K562 (cell line): ENCODE measurements around the gene RALGAPA2. TPM values are rescaled to one million over a fixed set of nuclear protein-coding genes. Genes with fewer than 3 reads are reported as not detected.

Experiments used
- ATAC-seq: fragments of 200-7000 bp; cut with Tn5 transposase; 3 replicates; pipeline ENCODE4 v1.9.1; 2020; ENCODE audit warnings: moderate library complexity
- BruUV-seq: library from RNA; stranded (reverse); fragments of 400-500 nt; replicated peaks from 2 replicates; lab custom pipeline; 2021; lab: Mats Ljungman, UMichigan
- CTCF ChIA-PET: fragments of 300-600 bp; formaldehyde crosslinking; extraction: SDS; loops from one replicate; lab custom pipeline; 2021; ENCODE audit warnings: low intra/inter-chr PET ratio; lab: Yijun Ruan, JAX
- POLR2A ChIA-PET: fragments of 300-600, 350-650 bp; sonication (Branson Sonifier 250); formaldehyde crosslinking; extraction: SDS; loops from one replicate; lab custom pipeline; 2021; ENCODE audit warnings: antibody characterized with exemption, inconsistent platforms; lab: Yijun Ruan, JAX
- DNase-seq, 4 experiments: peaks; one replicate each; pipeline versions ENCODE4 v3.0.0 to v3.0.0-alpha.2; 2011 to 2018; ENCODE audit warnings: low spot score in 3 of 4, mixed read lengths in 3 of 4; ENCODE audit errors: extremely low read depth in 1 of 4
- FAIRE-seq: peaks from 2 replicates; lab custom pipeline; 2011; peaks lifted over from hg19 to GRCh38; lab: Jason Lieb, UNC
- H2AFZ ChIP-seq: 2 replicates; pipeline ENCODE4 v1.6.0; 2011; ENCODE audit warnings: low read depth, low read length, control low read depth, inconsistent platforms
- H3K27ac ChIP-seq: fragments of 200-600 bp; 3 replicates; pipeline ENCODE4 v1.8.0; 2011; ENCODE audit warnings: low read depth, mild to moderate bottlenecking, control low read depth, inconsistent platforms, low read length, moderate library complexity, mixed read lengths; ENCODE audit errors: extremely low read depth
- H3K27me3 ChIP-seq, 2 experiments: fragments of 300-600 bp in 1 of 2; 2 replicates in 1 of 2; 3 replicates in 1 of 2; pipeline versions ENCODE4 v1.6.0 to v1.8.0; 2011; ENCODE audit warnings: inconsistent platforms in 2 of 2, low read length in 2 of 2, mild to moderate bottlenecking in 1 of 2, mixed read lengths in 1 of 2, moderate library complexity in 1 of 2; ENCODE audit not compliant: control insufficient read depth in 2 of 2, insufficient read depth in 2 of 2
- H3K36me3 ChIP-seq: fragments of 300-600 bp; 3 replicates; pipeline ENCODE4 v1.8.0; 2011; ENCODE audit warnings: mild to moderate bottlenecking, low read length, inconsistent platforms; ENCODE audit not compliant: control insufficient read depth, insufficient read depth
- H3K4me1 ChIP-seq, 2 experiments: fragments of 200-600 bp in 1 of 2; replicated peaks in 1 of 2; 2 replicates in 1 of 2; 3 replicates in 1 of 2; pipeline versions ENCODE4 v1.5.1 to v1.8.0; 2011; ENCODE audit warnings: inconsistent platforms in 2 of 2, low read length in 2 of 2, mild to moderate bottlenecking in 1 of 2, mixed read lengths in 1 of 2, moderate library complexity in 1 of 2; ENCODE audit not compliant: control insufficient read depth in 2 of 2, insufficient read depth in 2 of 2
- H3K4me2 ChIP-seq: 2 replicates; pipeline ENCODE4 v1.6.1; 2011; ENCODE audit warnings: low read length, control low read depth, inconsistent platforms, mixed read lengths; ENCODE audit not compliant: insufficient read depth
- H3K4me3 ChIP-seq: fragments of 200-600 bp; sonication (generic), shearing (Covaris generic); 2 replicates; pipeline ENCODE4 v1.5.1; 2016; ENCODE audit warnings: control low read depth, inconsistent platforms
- H3K79me2 ChIP-seq: fragments of 200-600 bp; 3 replicates; pipeline ENCODE4 v1.8.0; 2011; ENCODE audit warnings: low read length, inconsistent platforms; ENCODE audit not compliant: control insufficient read depth, insufficient read depth
- H3K9ac ChIP-seq, 2 experiments: 2 replicates each; pipeline versions ENCODE4 v1.6.0 to v1.6.1; 2011; ENCODE audit warnings: low read depth in 2 of 2, low read length in 2 of 2, control low read depth in 1 of 2, inconsistent platforms in 1 of 2, mild to moderate bottlenecking in 1 of 2, mixed read lengths in 1 of 2; ENCODE audit not compliant: insufficient read depth in 1 of 2
- H3K9me1 ChIP-seq: one replicate; pipeline ENCODE4 v1.6.0; 2011; ENCODE audit warnings: inconsistent platforms, mild to moderate bottlenecking, low read length, moderate library complexity; ENCODE audit not compliant: control insufficient read depth, insufficient read depth
- H3K9me3 ChIP-seq: replicated peaks from 2 replicates; pipeline ENCODE4 v1.5.1; 2011; ENCODE audit warnings: low read depth, low read length, inconsistent platforms; ENCODE audit not compliant: control insufficient read depth, insufficient read depth
- H4K20me1 ChIP-seq: replicated peaks from 2 replicates; pipeline ENCODE4 v1.6.1; 2011; ENCODE audit warnings: low read length, inconsistent platforms, mixed read lengths; ENCODE audit not compliant: control insufficient read depth, insufficient read depth
- DNMT1 ChIP-seq: fragments of 450-650 bp; IDR thresholded peaks from 2 replicates; pipeline ENCODE4 v1.6.1; 2016; ENCODE audit warnings: antibody characterized with exemption, mild to moderate bottlenecking
- HLTF ChIP-seq: fragments of 450-650 bp; IDR thresholded peaks from 2 replicates; pipeline ENCODE4 v1.6.1; 2016
- MBD1 ChIP-seq: fragments of 250-450 bp; sonication (Bioruptor Pico); IDR thresholded peaks from 2 replicates; pipeline ENCODE4 v1.8.0; 2022; ENCODE audit warnings: inconsistent platforms
- PTTG1 ChIP-seq: fragments of 450-650 bp; IDR thresholded peaks from 2 replicates; pipeline ENCODE4 v1.6.1; 2016; ENCODE audit warnings: low read depth, mild to moderate bottlenecking, missing genetic modification characterization, missing compliant biosample characterization
- RBM25 ChIP-seq: fragments of 200-400 bp; formaldehyde crosslinking; IDR thresholded peaks from 2 replicates; pipeline ENCODE4 v1.6.1; 2018; ENCODE audit warnings: low read length, low read depth, moderate library complexity; ENCODE audit not compliant: severe bottlenecking
- SAFB ChIP-seq: fragments of 200-400 bp; formaldehyde crosslinking; IDR thresholded peaks from 2 replicates; pipeline ENCODE4 v1.6.1; 2017; ENCODE audit warnings: low read depth, low read length, borderline replicate concordance
- SMAD2 ChIP-seq: fragments of 150-350 bp; IDR thresholded peaks from 2 replicates; pipeline ENCODE4 v1.6.1; 2014; ENCODE audit warnings: low read depth, mild to moderate bottlenecking, low read length
- SMAD4 ChIP-seq: fragments of 250-450 bp; sonication (Bioruptor Pico); conservative IDR thresholded peaks from 2 replicates; pipeline ENCODE4 v1.8.0; 2021; ENCODE audit warnings: inconsistent platforms, mild to moderate bottlenecking, moderate library complexity
- SP2 ChIP-seq: IDR thresholded peaks from 2 replicates; pipeline ENCODE4 v1.6.1; 2011; ENCODE audit warnings: mild to moderate bottlenecking, low read depth, low read length, moderate library complexity; ENCODE audit not compliant: poor library complexity, severe bottlenecking; ENCODE audit errors: extremely low read depth
- SRF ChIP-seq, 2 experiments: fragments of 250-450, 450-650 bp in 1 of 2; sonication (Bioruptor Pico) in 1 of 2; sonication (generic) in 1 of 2; formaldehyde crosslinking; IDR thresholded peaks; 2 replicates each; pipeline versions ENCODE4 v1.5.0 to v1.5.1; 2020 to 2022; ENCODE audit warnings: mild to moderate bottlenecking in 1 of 2, missing genetic modification reagents in 1 of 2
- SRSF1 ChIP-seq: fragments of 200-400 bp; formaldehyde crosslinking; IDR thresholded peaks from 2 replicates; pipeline ENCODE4 v1.6.1; 2017; ENCODE audit warnings: mild to moderate bottlenecking, low read depth, low read length, moderate library complexity
- TFE3 ChIP-seq: fragments of 450-650 bp; formaldehyde crosslinking; IDR thresholded peaks from 2 replicates; pipeline ENCODE4 v1.4.0; 2020; ENCODE audit warnings: mild to moderate bottlenecking, mixed read lengths
- ZNF511 ChIP-seq: sonication (generic); formaldehyde crosslinking; IDR thresholded peaks from 2 replicates; pipeline ENCODE4 v1.8.0; 2022; ENCODE audit warnings: mild to moderate bottlenecking, missing genetic modification reagents
- WGBS: fragments of 100-300 bp; shearing (Covaris generic); methylation state at CpG from one replicate; pipeline ENCODE4 v1.1.6; 2016; ENCODE audit warnings: low coverage, mixed read lengths; ENCODE audit not compliant: insufficient coverage; ENCODE audit errors: missing lambda C conversion rate; 5-methylcytosine and 5-hydroxymethylcytosine counted together
- in situ Hi-C: fragments of 300-500 bp; cut with MboI; formaldehyde crosslinking; loops from 4 replicates; pipeline ENCODE4 v1.15.0; 2018; ENCODE audit warnings: inconsistent platforms, mixed read lengths
- intact Hi-C: fragments of 100-400 bp; cut with micrococcal nuclease; formaldehyde crosslinking; loops from 2 replicates; pipeline ENCODE4 v1.14.2; 2022
- polyA plus RNA-seq, 8 experiments: library from polyadenylated mRNA; depleted of rRNA in 4 of 8; stranded (reverse) in 5 of 8; unstranded in 3 of 8; fragments of >200 nt; fragmentation: Nextera tagmentation in 2 of 8; fragmentation: Illumina TruSeq in 1 of 8; extraction: Ambion mirVana in 2 of 8; extraction: Trizol in 1 of 8; gene quantifications; 2 replicates each; pipeline versions ENCODE4 v1.2.1 to v1.2.3, GENCODE V29; 2011 to 2014; ENCODE audit warnings: inconsistent platforms in 1 of 8, missing spikeins in 1 of 8
- total RNA-seq, 7 experiments: library from RNA; depleted of rRNA in 6 of 7; stranded (reverse); fragments of >200 nt in 6 of 7; fragmentation: Illumina TruSeq in 2 of 7; extraction: Trizol in 2 of 7; gene quantifications; 2 replicates each; pipeline versions ENCODE4 v1.2.1 to v1.2.3, GENCODE V29; 2011 to 2021; ENCODE audit warnings: low replicate concordance in 1 of 7
- TF ChIP-seq, protein P1 (sequence below): fragments of 450-650 bp; IDR thresholded peaks from 2 replicates; pipeline ENCODE4 v1.6.1; 2016; ENCODE audit warnings: antibody characterized with exemption
- TF ChIP-seq, protein P2 (sequence below): fragments of 450-650 bp; conservative IDR thresholded peaks from 2 replicates; pipeline ENCODE4 v1.6.1; 2016; ENCODE audit warnings: missing genetic modification characterization, low read depth, mild to moderate bottlenecking, missing compliant biosample characterization, moderate library complexity

Gene RALGAPA2
- total and polyA plus RNA-seq, 9 of the 15 experiments (the other 6 are each of a cell fraction or from before 2014, with no cell fraction given): 0.35 to 2.7 (median 1.4) TPM

GRCh38 chr20:20732641-20733040, 20.2 kb upstream of the RALGAPA2 start (continued):
- no peak for TF ChIP-seq MBD1

DNA sequence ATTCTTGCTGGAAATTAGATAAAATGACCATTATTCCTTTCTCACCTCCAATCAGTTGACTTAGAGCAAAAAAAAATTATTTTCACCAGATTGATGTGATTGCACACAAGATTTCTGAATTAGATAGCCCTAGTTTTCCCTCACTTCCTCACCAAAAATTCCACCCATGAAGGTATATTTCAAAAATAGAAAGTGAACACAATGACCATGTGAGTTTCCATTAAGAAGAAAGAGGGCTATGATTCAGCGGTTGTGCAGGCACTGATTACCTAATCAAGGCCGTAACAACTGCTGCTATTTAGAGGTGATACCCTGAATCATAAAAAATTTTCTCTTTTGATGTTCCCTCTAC, 19.5 kb upstream of the RALGAPA2 start:
- DNase-seq (no peak), FAIRE-seq (no peak), ATAC-seq (no peak)
- Histone ChIP-seq H3K4me1 (no peaks in the 10 kb centered on the region), H3K79me2 (no peaks in the 10 kb centered on the region), H3K27me3 (peaks cover 0 to 9% of the 10 kb centered on the region in 2 experiments; a peak in 1 of 5 replicates), H3K4me3 (no peak overlapping the region), H3K4me2 (no peak overlapping the region), H3K36me3 (no peaks in the 10 kb centered on the region), H3K9me3 (no peaks in the 10 kb centered on the region), H3K27ac (no peak overlapping the region), H4K20me1 (no peaks in the 10 kb centered on the region), H2AFZ (no peak overlapping the region), H3K9ac (no peak overlapping the region), H3K9me1 (no peaks in the 10 kb centered on the region)
- intact Hi-C loops: no loop called here
- 0% methylated on average over 2 of the region's 2 CpGs for WGBS
- in situ Hi-C loops: no loop called here
- POLR2A ChIA-PET: no interaction called here
- BruUV-seq: no TSS peak
- CTCF ChIA-PET: no interaction called here
- no peak for TF ChIP-seq HLTF
- TF ChIP-seq, protein P1, sequence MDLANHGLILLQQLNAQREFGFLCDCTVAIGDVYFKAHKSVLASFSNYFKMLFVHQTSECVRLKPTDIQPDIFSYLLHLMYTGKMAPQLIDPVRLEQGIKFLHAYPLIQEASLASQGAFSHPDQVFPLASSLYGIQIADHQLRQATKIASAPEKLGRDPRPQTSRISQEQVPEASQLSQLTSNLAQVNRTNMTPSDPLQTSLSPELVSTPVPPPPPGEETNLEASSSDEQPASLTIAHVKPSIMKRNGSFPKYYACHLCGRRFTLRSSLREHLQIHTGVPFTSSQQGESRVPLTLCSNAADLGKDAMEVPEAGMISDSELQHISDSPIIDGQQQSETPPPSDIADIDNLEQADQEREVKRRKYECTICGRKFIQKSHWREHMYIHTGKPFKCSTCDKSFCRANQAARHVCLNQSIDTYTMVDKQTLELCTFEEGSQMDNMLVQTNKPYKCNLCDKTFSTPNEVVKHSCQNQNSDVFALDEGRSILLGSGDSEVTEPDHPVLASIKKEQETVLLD: no peak
- no peak for TF ChIP-seq SRSF1
- no peak for TF ChIP-seq SAFB
- no peak for TF ChIP-seq SMAD4 (CRISPR knock-in tag)
- TF ChIP-seq SMAD2: no peak
- TF ChIP-seq DNMT1: no peak
- TF ChIP-seq SRF (CRISPR knock-in tag; IDR thresholded peaks at IDR 0.05): no peak
- no peak for TF ChIP-seq RBM25
- no peak for TF ChIP-seq TFE3 (CRISPR knock-in tag)
- no peak for TF ChIP-seq PTTG1 (tag)
- no peak for TF ChIP-seq ZNF511 (CRISPR knock-in tag)
- TF ChIP-seq SP2: no peak
- TF ChIP-seq, protein P2, sequence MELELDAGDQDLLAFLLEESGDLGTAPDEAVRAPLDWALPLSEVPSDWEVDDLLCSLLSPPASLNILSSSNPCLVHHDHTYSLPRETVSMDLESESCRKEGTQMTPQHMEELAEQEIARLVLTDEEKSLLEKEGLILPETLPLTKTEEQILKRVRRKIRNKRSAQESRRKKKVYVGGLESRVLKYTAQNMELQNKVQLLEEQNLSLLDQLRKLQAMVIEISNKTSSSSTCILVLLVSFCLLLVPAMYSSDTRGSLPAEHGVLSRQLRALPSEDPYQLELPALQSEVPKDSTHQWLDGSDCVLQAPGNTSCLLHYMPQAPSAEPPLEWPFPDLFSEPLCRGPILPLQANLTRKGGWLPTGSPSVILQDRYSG (tag): no peak
